Islet precursor cell (in vitro differentiated cells): ENCODE results near the gene LHFPL2.
A peak's percentile ranks its signal among the peaks of the same experiment; 100 is the strongest.

Experiments
- DNase-seq: peaks from one replicate; pipeline ENCODE4 v3.0.0-alpha.2; 2018

The LHFPL2 gene

DNA sequence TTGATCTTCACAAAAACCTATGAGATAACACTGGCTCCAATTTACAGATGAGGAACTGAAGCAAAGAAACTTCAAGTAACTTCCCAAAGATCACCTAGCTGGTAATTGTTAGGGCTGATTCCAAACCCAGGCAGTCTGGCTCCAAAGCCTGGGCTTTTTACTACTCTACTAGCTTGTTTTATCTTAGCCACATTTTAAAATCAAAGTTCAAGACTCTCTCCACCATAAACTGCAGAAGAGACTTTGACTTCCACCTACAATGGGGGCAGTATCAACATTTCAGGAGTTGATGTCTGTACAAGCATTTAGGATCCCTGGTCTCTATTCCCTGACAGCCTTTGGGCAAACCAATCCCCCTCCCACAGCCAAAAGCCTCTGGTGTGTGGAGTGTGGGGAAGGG is 33.8 kb downstream of the LHFPL2 start:
- DNase-seq = no peak

GRCh38 chr5:78613756-78614155 is 34.8 kb downstream of the LHFPL2 start:
- no peak for DNase-seq

DNA sequence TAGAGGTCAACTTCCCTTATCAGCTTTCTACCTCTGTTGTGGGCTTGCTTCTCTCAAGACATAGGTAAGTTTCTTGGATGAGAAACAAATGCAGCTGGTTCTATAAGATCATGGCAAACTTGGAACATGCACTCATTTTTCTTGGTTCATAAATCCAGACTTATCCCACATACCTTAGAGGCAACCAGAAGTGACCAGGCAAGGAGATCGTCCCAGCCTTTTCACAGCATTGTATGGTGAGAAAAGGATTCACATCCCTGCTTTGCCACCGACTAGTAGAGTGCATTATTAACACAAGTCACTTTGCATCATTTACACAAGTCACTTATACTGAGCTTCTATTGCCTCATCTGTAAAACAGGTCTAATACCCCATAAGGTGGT is 35.4 kb downstream of the LHFPL2 start:
- no peak for DNase-seq

DNA sequence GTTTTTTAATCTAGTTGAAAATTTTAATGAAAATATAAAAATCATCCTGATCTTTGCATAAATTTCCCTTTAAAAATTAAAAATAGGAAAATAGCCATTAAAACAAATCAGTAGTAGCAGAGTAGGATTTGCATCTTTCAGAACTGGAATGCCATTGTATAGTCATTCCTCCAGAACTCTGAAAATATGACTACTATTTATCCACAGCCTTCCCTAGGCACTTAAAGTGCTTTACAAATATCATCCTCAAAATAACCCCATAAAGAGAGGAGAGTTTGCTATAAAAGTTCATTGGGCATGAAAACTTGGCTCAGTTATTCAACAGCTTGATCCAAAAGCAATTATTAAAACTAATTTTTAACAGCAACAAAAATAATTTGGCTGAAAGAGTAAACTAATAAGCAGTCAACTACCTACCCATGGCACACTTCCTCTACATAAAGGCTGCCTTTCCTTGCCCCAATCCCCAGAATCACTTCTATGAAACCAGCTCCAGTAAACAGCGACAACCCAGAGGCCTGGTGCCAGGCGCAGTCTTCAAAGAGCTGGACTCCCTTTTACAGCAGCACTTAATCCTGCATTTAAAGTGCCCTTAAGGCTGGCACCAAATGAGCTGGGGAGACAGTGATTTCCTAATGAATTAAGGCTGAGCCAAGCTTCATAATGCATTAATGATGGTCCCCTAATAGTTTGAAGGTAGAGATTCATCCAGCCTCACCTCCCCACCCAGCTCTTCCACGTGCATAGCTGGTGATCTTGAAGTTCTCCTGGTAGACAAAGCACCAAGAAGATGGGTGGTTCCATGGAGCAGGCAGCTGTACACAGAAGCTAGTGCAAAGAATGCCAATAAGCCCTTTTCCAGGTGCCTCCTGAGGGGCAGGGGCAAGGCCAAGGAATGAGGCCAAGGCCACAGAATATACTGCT is 36.1 kb downstream of the LHFPL2 start:
- no peak for DNase-seq

DNA sequence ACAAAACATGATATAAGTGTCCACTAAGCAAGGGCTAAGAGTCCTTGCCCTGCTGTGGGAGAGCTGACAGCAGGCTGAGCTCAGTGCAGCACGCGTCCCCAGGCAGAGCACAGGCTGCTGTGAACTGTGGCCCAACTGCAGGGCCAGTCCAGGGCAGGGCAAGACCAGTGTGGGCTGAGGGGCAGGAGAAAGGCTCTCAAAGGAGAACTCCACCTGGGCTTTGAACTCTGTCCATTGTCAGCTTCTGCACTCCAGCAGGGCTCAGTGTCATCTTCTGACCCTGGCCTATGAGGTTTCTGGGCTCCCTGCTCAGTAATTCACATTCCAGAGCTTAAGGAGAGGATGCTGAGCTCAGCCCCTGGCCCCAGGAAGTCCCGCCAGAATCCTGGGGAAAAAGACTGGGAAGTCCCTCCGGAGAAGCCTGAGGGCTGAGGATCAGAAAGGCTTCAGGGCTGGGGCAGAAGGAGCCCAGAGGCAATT is 37.4 kb downstream of the LHFPL2 start:
- DNase-seq = peak; percentile 89

DNA sequence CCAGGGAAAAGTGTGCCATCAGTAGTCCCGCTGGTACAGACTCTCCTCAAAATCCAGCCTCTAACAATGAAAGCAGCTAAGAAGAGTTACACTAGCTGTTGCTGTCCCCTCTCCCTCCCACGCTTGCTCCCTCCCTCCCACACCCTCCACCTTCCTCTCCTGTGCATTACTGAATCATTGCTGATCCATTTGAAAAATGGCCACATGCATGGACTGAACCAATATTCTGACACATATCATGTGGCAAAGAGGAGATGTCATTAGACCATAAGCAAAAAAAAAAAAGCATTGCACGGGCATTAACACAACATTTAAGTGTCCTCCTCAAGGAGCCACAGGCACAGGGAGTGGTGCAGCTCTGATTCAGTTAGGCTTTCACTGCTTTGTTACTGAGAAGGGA is 37.9 kb downstream of the LHFPL2 start:
- no peak for DNase-seq

DNA sequence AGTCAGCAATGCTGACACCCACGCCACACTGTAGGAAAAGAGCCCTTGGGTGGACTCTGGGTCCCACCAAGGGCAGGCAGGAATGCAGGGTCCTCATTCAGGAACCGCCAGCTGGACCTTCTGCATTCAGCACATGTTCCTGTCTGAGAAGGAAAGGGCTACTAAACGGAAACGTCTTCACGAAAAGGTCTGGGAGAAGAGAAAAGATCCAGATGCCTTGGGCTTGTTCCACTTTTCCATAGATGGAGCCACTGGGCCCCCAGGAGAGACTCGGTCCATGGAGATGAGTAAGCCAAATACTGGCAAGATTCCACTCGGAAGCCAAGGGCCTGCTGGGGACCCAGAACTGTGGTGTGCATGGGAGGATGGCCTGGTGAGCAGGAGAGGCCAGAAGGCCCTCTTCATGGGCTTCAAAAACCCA is 38.4 kb downstream of the LHFPL2 start:
- no peak for DNase-seq

GRCh38 chr5:78607864-78608263 is 40.7 kb downstream of the LHFPL2 start:
- DNase-seq = no peak

DNA sequence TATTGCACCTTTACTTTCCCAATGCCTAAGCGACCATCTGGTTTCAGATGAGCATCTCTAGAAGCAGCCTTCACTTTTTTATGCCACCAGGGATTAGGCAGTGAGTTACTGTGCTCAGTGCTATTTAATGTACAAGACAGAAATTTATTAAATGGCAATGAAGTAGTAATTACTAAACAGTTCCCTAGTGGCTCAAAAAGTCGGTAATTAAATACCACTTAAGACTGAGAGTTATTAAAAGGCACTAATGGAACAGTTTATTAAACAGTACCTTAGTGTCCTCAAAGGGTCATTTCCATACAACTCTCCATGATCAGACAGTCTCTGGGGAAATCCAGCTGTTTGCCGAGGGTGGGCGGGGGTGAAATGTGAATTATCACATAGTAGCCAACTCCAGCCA is 42.3 kb downstream of the LHFPL2 start:
- no peak for DNase-seq

GRCh38 chr5:78605611-78606010 is 43.0 kb downstream of the LHFPL2 start:
- no peak for DNase-seq

DNA sequence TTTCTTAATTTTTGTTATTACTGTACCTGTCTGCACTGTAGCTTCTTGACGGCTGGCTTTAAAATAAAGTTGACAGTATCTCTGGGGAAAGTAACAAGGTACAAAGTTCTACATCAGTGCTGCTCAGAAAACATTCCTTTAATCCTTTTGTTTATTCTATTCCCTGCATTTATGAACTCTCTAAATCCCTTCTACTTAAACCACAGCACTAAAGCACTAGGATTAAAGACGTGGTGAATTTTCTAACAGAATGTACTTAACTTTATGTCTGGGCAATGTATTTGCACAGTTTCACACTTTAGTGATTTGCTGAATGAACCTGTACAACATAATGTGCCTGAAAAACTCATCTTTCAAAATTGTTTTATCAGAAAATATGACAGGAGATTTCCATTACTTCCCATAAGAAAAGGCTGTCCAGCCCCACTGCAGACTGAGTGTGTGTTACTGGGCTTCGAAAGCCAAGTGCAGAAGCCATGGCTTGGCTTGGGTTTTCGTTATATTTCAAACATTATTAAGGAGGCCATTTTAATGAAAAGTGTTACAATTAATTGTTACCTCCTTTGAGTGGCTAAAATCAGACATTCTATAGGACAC is 43.8 kb downstream of the LHFPL2 start:
- DNase-seq = no peak

DNA sequence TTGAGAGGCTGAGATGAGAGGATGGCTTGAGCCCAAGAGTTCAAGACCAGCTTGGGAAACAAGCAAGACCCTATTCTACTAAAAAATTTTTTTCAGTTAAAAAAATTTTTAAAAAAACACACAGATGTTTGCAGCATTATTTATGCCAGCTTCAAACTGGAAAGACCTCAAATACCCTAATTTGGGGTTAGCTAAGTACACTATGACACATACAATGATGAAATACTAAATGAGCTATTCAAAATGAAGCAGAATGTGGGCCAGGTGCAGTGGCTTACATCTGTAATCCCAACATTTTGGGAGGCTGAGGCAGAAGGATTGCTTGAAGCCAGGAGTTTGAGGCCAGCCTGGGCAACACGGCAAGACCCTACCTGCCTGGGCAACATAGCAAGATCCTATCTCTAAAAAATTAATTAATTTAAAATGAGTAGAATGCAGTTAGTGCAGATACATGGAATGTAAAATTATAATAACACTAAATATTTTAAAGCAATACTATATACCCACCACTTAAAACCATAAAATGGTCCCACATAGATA is 44.9 kb downstream of the LHFPL2 start:
- no peak for DNase-seq

DNA sequence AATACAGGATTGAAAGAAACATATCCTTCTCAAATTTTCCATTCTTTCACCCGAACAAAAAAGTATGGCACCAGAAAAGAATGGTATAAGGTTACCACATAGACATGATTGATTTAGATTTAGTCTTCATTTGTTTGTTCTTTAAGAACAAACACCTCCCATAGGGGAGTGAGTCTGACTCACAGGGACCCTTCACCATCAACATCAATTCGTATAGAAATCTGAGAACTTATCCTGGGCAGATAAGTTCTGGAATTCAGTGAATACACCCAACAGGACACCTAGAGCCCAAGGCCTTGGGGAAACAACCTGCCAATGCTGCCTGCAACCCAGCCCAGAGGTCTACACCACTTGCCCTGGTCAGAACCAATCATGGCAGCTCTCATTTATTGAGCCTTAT is 46.2 kb downstream of the LHFPL2 start:
- DNase-seq = no peak

DNA sequence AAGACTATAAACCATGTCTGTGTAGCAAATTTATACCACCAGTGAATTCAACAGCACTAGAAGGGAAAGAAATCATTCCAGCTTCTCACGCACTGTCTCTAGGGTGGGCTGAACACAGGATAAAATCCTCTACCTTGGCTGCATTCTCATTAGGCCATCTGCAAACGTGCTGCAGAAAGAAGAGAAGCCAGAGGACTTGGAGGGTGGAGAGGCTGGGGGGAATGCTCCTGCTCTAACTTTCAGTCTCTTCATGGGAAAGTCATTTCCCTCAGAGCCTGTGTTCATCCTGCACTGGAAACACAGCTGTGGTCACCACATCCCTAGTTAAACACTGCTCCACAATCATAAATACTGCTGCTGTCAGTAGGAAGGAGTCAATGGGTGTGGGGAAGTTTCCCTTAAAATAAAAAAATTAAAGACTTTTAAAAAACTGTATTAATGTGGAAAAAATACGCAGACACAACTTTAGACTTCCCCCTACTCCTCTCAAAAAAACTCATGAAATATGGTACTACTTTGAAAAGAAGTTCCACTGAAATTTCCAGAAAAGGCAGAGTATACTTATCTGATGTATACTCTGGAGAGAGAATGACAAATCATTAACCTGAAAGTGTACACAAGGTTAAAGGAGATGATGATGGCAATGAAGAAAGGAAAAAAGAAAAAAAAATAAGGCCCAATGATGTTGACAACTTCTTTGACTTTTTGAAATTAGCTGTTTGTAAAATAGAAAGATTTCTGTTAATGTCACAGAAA is 46.8 kb downstream of the LHFPL2 start:
- no peak for DNase-seq

DNA sequence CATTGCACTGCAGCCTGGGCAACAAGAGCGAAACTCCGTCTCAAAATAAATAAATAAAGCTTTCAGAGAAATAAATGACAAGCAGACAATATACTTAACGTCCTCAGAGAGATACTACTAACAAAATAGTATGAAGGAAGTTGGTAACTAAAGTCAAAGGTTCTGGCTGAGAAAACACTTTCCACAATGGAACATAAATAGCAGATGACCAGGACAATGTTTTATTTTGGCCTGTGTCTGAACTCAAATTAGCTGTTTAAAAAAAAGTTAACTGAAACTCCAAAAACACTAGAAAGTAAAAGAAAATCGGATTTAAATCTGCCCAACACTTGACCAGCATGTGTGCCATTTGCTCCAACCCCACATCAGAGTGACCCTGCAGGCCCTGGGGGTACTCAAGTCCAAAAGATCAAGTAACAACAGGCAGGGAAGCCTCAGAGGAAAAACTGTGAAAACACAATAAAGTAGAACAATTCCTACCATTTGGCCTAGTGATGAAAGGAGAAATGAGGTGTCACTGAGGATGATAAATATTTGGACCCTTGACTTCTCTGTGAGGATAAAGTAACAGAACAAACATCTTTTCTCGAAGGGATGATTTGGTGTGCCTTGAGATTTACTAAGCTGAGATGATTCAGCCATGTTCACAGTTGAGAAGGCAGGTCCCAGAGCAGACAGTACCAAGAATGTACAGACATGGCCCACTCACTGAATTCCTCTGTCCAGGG is 47.7 kb downstream of the LHFPL2 start:
- no peak for DNase-seq

DNA sequence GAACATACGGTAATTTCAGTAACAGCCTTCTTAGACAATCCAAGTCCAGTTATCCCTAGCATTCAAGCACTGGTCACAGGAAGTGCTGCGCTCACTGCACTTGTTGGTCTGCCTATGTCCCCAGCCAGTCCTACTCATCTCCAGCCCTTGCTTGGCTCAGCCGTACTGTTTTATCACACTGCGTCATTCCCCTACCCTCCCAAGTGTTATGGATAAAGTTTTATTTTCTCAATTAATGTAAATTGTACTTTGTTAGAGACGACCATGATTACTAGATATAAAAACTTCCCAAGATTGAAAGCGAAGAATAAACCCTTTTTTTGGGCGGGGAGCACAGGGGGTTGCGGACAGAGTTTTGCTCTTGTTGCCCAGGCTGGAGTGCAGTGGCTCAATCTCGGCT is 49.6 kb downstream of the LHFPL2 start:
- no peak for DNase-seq

DNA sequence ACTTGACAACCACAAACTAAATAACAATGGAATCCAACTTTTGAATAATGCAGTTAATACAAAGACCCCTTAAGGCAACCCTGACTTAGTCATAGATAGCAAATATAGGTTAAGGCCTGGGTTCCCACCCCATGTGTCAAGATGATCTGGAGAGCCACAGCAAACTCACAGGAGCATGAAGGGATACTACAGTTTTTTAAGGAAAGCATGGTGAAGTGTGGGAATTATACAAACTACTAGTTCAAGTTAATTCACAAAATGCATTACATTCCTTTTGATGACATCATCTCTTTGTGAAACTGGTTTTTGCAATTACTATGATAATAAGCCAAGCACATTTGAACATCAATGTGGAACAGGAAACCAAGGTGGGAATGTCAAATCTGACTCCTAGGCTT is 50.6 kb downstream of the LHFPL2 start:
- DNase-seq = no peak

DNA sequence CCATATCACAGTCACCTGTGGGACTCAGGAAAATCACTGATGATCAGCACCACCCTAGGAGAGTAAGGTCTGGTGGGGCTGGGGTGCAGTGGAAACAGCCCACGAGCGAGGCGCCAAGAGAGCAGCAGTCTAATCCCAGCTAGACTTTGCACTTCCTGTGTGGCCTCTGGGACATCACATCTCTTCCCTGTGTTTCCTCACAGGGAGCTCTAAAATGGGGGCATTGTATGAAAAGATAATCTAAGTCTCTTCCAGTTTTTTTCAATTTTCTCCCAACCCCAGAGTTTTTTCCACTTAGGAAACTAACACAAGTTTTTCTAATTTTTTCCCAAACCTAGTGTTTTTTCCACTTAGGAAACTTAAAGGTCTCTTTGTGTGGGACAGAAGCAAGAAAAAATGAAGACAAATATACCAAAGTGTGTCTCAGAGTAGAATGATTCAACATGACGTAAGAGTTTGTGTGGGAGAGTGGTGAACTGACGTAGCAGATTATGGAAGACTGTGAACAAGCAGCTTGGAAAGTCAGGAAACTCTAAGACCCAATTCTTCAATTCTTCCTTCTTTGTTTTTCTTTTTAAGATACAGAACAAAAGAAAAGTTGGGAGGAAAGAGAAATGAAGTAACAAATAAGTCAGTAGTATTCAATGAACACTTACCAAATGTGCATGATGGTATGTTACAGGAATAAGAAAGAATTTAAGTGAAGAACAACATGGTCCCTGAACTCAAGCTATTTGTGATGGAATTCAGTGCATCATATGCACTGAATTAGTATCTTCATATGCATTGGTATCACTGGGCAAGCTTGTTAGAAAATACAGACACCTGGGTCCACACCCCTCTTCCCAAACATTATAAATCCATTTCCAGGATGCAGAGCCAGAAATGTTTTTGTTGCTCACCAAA is 51.3 kb downstream of the LHFPL2 start:
- DNase-seq = no peak

- DNase-seq = no peak
These were observed 53.1 kb downstream of the LHFPL2 start for GRCh38 chr5:78595458-78595921.

GRCh38 chr5:78594610-78595457 is 53.7 kb downstream of the LHFPL2 start:
- no peak for DNase-seq
